ENCODE results near the gene MYEOV.

The MYEOV gene

GRCh38 chr11:69267395-69267805 lies 26.6 kb upstream of the MYEOV start:
- no peak for DNase-seq

GRCh38 chr11:69268911-69269310 lies 25.0 kb upstream of the MYEOV start:
- no peak for DNase-seq

GRCh38 chr11:69269388-69269787 lies 24.6 kb upstream of the MYEOV start:
- DNase-seq = no peak

- DNase-seq = no peak
These were observed 23.8 kb upstream of the MYEOV start for GRCh38 chr11:69269926-69270697.

GRCh38 chr11:69270941-69271340 lies 23.0 kb upstream of the MYEOV start:
- no peak for DNase-seq

GRCh38 chr11:69272055-69272454 lies 21.9 kb upstream of the MYEOV start:
- no peak for DNase-seq

GRCh38 chr11:69272831-69273485 lies 21.0 kb upstream of the MYEOV start:
- DNase-seq = no peak

GRCh38 chr11:69273571-69273970 lies 20.4 kb upstream of the MYEOV start:
- no peak for DNase-seq

- no peak for DNase-seq
These were observed 19.4 kb upstream of the MYEOV start for GRCh38 chr11:69274531-69275016.

- no peak for DNase-seq
These were observed 18.8 kb upstream of the MYEOV start for GRCh38 chr11:69275178-69275577.

- DNase-seq = no peak
These were observed 17.8 kb upstream of the MYEOV start for GRCh38 chr11:69276165-69276564.

GRCh38 chr11:69277074-69277809 lies 16.7 kb upstream of the MYEOV start:
- DNase-seq = no peak

- no peak for DNase-seq
These were observed 15.7 kb upstream of the MYEOV start for GRCh38 chr11:69278091-69278867.

GRCh38 chr11:69280451-69280850 lies 13.5 kb upstream of the MYEOV start:
- peak; percentile 50 for DNase-seq

GRCh38 chr11:69280994-69281393 lies 13.0 kb upstream of the MYEOV start:
- peak; percentile 90 for DNase-seq

GRCh38 chr11:69283446-69283845 lies 10.5 kb upstream of the MYEOV start:
- DNase-seq = no peak

- no peak for DNase-seq
These were observed 9.9 kb upstream of the MYEOV start for GRCh38 chr11:69284081-69284511.

GRCh38 chr11:69285091-69285490 lies 8.9 kb upstream of the MYEOV start:
- DNase-seq = no peak

GRCh38 chr11:69285766-69286165 lies 8.2 kb upstream of the MYEOV start:
- no peak for DNase-seq

- no peak for DNase-seq
These were observed 7.3 kb upstream of the MYEOV start for GRCh38 chr11:69286374-69287371.
